Germinal center (tissue), 1 donor: ENCODE data around the gene CNOT8.
"Not testable (repeated sequence)": the region's sequence is repeated elsewhere in the genome, so short reads cannot be mapped to it uniquely, and the experiment has no call there.

Experiments
- DNase-seq: peaks from one replicate; pipeline ENCODE4 v3.0.0; 2012; ENCODE audit warnings: mixed read lengths, low spot score

Gene CNOT8

GRCh38 chr5:154858297-154858971 lies at the start of gene CNOT8:
TSS of gene CNOT8 (plus strand) at chr5:154858627. CDS start at chr5:154863279, 4,652 bp downstream.
- peak; percentile 89 for DNase-seq

GRCh38 chr5:154811239-154811638 lies 47.2 kb upstream of the CNOT8 start:
- DNase-seq, result no peak

GRCh38 chr5:154811653-154812465 lies 46.6 kb upstream of the CNOT8 start:
- DNase-seq, result peak; percentile 72

GRCh38 chr5:154813158-154813557 lies 45.3 kb upstream of the CNOT8 start:
- no peak for DNase-seq

GRCh38 chr5:154813736-154814135 lies 44.7 kb upstream of the CNOT8 start:
- DNase-seq, result no peak

GRCh38 chr5:154815025-154815424 lies 43.4 kb upstream of the CNOT8 start:
- no peak for DNase-seq

GRCh38 chr5:154815684-154816247 lies 42.7 kb upstream of the CNOT8 start:
- DNase-seq, result no peak

GRCh38 chr5:154816891-154817492 lies 41.4 kb upstream of the CNOT8 start:
- DNase-seq, result no peak

GRCh38 chr5:154817815-154818214 lies 40.6 kb upstream of the CNOT8 start:
- no peak for DNase-seq

GRCh38 chr5:154818471-154819116 lies 39.8 kb upstream of the CNOT8 start:
- DNase-seq, result no peak

- DNase-seq, result no peak
Observed at GRCh38 chr5:154819546-154819945, 38.9 kb upstream of the CNOT8 start.

GRCh38 chr5:154820383-154820782 lies 38.0 kb upstream of the CNOT8 start:
- DNase-seq, result no peak

GRCh38 chr5:154822896-154823295 lies 35.5 kb upstream of the CNOT8 start:
- DNase-seq, result not testable (repeated sequence)

GRCh38 chr5:154823605-154824004 lies 34.8 kb upstream of the CNOT8 start:
- DNase-seq, result no peak

GRCh38 chr5:154824070-154824469 lies 34.4 kb upstream of the CNOT8 start:
- DNase-seq, result no peak

- no peak for DNase-seq
Observed at GRCh38 chr5:154829181-154829588, 29.2 kb upstream of the CNOT8 start.

GRCh38 chr5:154829589-154830218 lies 28.7 kb upstream of the CNOT8 start:
- DNase-seq, result no peak

GRCh38 chr5:154830219-154830595 lies 28.2 kb upstream of the CNOT8 start:
- no peak for DNase-seq

GRCh38 chr5:154830596-154830995 lies 27.8 kb upstream of the CNOT8 start:
- DNase-seq, result no peak

GRCh38 chr5:154831451-154831850 lies 27.0 kb upstream of the CNOT8 start:
- DNase-seq, result no peak

GRCh38 chr5:154832804-154833203 lies 25.6 kb upstream of the CNOT8 start:
- not testable (repeated sequence) for DNase-seq

- DNase-seq, result no peak
Observed at GRCh38 chr5:154834053-154834452, 24.4 kb upstream of the CNOT8 start.
